ENCODE results near the gene SSBP4. TPM values are rescaled to one million over a fixed set of nuclear protein-coding genes. Genes with fewer than 3 reads are reported as not detected.

The SSBP4 gene
- total and polyA plus RNA-seq, 2 experiments from 2014 or later = 44.4 to 52.0 TPM

DNA sequence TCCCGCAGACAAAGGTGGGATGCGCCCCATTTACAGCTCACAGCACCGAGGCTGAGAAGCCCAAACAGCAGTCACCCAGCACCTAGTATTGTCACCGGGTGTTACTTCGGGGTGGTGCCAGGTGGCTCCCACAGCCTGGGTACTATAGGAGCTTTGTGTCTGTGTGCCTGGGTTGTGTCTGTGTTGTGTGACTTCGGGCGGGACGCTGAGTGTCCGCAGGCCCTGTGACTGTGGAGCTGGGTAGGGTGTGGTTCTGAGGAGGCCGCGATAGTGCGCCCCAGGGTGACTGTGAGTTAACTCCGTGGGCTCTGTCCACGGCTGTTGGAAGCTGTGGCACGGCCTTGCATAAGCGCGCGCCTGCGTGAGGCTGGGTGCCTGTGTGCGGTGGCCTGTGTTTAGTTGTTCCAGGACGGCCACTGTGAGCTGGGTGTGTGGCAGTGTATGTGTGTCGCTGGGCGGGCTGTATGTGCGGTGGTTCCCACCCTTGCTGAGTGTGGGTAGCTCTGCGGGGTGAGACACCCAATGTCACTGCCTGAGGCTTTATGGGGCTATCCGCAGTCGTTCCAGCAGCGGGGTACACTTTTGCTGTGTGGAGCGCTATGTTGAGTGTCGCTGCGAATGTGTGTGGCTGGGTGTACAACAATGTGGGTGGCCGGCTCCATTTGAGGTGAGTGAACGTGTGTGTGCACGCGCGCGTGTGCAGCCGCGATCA is 559 bp upstream of the SSBP4 start:
- no peak for TF ChIP-seq EZH2phosphoT487 (IDR thresholded peaks at IDR 0.05; ENCODE audit: unreplicated experiment)
- TF ChIP-seq ZNF331 (CRISPR knock-in tag; IDR thresholded peaks at IDR 0.05; ENCODE audit: low read depth) = no peak
- TF ChIP-seq, protein P1, sequence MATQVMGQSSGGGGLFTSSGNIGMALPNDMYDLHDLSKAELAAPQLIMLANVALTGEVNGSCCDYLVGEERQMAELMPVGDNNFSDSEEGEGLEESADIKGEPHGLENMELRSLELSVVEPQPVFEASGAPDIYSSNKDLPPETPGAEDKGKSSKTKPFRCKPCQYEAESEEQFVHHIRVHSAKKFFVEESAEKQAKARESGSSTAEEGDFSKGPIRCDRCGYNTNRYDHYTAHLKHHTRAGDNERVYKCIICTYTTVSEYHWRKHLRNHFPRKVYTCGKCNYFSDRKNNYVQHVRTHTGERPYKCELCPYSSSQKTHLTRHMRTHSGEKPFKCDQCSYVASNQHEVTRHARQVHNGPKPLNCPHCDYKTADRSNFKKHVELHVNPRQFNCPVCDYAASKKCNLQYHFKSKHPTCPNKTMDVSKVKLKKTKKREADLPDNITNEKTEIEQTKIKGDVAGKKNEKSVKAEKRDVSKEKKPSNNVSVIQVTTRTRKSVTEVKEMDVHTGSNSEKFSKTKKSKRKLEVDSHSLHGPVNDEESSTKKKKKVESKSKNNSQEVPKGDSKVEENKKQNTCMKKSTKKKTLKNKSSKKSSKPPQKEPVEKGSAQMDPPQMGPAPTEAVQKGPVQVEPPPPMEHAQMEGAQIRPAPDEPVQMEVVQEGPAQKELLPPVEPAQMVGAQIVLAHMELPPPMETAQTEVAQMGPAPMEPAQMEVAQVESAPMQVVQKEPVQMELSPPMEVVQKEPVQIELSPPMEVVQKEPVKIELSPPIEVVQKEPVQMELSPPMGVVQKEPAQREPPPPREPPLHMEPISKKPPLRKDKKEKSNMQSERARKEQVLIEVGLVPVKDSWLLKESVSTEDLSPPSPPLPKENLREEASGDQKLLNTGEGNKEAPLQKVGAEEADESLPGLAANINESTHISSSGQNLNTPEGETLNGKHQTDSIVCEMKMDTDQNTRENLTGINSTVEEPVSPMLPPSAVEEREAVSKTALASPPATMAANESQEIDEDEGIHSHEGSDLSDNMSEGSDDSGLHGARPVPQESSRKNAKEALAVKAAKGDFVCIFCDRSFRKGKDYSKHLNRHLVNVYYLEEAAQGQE (IDR thresholded peaks at IDR 0.05; ENCODE audit: unreplicated experiment) = no peak
- TF ChIP-seq, protein P2, sequence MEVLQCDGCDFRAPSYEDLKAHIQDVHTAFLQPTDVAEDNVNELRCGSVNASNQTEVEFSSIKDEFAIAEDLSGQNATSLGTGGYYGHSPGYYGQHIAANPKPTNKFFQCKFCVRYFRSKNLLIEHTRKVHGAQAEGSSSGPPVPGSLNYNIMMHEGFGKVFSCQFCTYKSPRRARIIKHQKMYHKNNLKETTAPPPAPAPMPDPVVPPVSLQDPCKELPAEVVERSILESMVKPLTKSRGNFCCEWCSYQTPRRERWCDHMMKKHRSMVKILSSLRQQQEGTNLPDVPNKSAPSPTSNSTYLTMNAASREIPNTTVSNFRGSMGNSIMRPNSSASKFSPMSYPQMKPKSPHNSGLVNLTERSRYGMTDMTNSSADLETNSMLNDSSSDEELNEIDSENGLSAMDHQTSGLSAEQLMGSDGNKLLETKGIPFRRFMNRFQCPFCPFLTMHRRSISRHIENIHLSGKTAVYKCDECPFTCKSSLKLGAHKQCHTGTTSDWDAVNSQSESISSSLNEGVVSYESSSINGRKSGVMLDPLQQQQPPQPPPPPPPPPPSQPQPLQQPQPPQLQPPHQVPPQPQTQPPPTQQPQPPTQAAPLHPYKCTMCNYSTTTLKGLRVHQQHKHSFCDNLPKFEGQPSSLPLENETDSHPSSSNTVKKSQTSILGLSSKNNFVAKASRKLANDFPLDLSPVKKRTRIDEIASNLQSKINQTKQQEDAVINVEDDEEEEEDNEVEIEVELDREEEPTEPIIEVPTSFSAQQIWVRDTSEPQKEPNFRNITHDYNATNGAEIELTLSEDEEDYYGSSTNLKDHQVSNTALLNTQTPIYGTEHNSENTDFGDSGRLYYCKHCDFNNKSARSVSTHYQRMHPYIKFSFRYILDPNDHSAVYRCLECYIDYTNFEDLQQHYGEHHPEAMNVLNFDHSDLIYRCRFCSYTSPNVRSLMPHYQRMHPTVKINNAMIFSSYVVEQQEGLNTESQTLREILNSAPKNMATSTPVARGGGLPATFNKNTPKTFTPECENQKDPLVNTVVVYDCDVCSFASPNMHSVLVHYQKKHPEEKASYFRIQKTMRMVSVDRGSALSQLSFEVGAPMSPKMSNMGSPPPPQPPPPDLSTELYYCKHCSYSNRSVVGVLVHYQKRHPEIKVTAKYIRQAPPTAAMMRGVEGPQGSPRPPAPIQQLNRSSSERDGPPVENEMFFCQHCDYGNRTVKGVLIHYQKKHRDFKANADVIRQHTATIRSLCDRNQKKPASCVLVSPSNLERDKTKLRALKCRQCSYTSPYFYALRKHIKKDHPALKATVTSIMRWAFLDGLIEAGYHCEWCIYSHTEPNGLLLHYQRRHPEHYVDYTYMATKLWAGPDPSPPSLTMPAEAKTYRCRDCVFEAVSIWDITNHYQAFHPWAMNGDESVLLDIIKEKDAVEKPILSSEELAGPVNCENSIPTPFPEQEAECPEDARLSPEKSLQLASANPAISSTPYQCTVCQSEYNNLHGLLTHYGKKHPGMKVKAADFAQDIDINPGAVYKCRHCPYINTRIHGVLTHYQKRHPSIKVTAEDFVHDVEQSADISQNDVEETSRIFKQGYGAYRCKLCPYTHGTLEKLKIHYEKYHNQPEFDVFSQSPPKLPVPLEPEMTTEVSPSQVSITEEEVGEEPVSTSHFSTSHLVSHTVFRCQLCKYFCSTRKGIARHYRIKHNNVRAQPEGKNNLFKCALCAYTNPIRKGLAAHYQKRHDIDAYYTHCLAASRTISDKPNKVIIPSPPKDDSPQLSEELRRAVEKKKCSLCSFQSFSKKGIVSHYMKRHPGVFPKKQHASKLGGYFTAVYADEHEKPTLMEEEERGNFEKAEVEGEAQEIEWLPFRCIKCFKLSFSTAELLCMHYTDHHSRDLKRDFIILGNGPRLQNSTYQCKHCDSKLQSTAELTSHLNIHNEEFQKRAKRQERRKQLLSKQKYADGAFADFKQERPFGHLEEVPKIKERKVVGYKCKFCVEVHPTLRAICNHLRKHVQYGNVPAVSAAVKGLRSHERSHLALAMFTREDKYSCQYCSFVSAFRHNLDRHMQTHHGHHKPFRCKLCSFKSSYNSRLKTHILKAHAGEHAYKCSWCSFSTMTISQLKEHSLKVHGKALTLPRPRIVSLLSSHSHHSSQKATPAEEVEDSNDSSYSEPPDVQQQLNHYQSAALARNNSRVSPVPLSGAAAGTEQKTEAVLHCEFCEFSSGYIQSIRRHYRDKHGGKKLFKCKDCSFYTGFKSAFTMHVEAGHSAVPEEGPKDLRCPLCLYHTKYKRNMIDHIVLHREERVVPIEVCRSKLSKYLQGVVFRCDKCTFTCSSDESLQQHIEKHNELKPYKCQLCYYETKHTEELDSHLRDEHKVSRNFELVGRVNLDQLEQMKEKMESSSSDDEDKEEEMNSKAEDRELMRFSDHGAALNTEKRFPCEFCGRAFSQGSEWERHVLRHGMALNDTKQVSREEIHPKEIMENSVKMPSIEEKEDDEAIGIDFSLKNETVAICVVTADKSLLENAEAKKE (CRISPR knock-in tag; IDR thresholded peaks at IDR 0.05) = no peak
- no peak for TF ChIP-seq NANOG (IDR thresholded peaks at IDR 0.05; ENCODE audit: borderline replicate concordance)
- TF ChIP-seq EZH2 (IDR thresholded peaks at IDR 0.05; ENCODE audit: low read depth, unreplicated experiment) = peak; percentile 25
- TF ChIP-seq, protein P3, sequence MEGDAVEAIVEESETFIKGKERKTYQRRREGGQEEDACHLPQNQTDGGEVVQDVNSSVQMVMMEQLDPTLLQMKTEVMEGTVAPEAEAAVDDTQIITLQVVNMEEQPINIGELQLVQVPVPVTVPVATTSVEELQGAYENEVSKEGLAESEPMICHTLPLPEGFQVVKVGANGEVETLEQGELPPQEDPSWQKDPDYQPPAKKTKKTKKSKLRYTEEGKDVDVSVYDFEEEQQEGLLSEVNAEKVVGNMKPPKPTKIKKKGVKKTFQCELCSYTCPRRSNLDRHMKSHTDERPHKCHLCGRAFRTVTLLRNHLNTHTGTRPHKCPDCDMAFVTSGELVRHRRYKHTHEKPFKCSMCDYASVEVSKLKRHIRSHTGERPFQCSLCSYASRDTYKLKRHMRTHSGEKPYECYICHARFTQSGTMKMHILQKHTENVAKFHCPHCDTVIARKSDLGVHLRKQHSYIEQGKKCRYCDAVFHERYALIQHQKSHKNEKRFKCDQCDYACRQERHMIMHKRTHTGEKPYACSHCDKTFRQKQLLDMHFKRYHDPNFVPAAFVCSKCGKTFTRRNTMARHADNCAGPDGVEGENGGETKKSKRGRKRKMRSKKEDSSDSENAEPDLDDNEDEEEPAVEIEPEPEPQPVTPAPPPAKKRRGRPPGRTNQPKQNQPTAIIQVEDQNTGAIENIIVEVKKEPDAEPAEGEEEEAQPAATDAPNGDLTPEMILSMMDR (conservative IDR thresholded peaks at IDR 0.05; ENCODE audit: low read depth in 2 of 2) = no peak
- TF ChIP-seq POLR2AphosphoS5 (IDR thresholded peaks at IDR 0.05; ENCODE audit: low read depth) = no peak
- Mint-ChIP-seq H3K27ac (no peak overlapping the region), H3K9me3 (no peaks in the 10 kb centered on the region), H3K27me3 (ENCODE audit: insufficient read depth, low read depth, poor library complexity) (peaks cover 52% of the 10 kb centered on the region), H3K4me1 (peaks cover 39% of the 10 kb centered on the region), H3K36me3 (ENCODE audit: low read depth) (no peaks in the 10 kb centered on the region), H3K4me3 (peak overlapping the region; percentile 68)
- H3K27me3 ChIP-seq (ENCODE audit: insufficient read depth) = peaks cover 39% of the 10 kb centered on the region
- H3K4me3 ChIP-seq = peak overlapping the region; percentile 73
- ATAC-seq (no peak; the same call in 2 of the 3 replicates), DNase-seq (ENCODE audit: low spot score) (peak; percentile 43)
- H4K20me1 ChIP-seq (replicated peaks; ENCODE audit: insufficient read depth) = peaks cover under 1% of the 10 kb centered on the region; the same call in 1 of the 2 replicates
- peaks cover 9% of the 10 kb centered on the region for H3K4me1 ChIP-seq (ENCODE audit: insufficient read depth)
- peak overlapping the region; percentile 97 for H3K4me2 ChIP-seq
- H3K79me2 ChIP-seq (replicated peaks; ENCODE audit: insufficient read depth) = no peaks in the 10 kb centered on the region
- H3K9me2 ChIP-seq (ENCODE audit: insufficient read depth) = no peaks in the 10 kb centered on the region
- H3K36me3 ChIP-seq (ENCODE audit: insufficient read depth) = no peaks in the 10 kb centered on the region
- no peak overlapping the region for H3K27ac ChIP-seq (ENCODE audit: low read depth)
- H2AFZ ChIP-seq = no peak overlapping the region
- peaks cover 24% of the 10 kb centered on the region for H3F3A ChIP-seq (replicated peaks; ENCODE audit: low read depth)
